Right lobe of liver (tissue), 4 donors: ENCODE data around the gene MPIG6B.

Experiments used
- POLR2A ChIP-seq: fragments of 450-650 bp; IDR thresholded peaks from one replicate; pipeline ENCODE4 v1.6.1; 2017; ENCODE audit warnings: antibody characterized with exemption, mild to moderate bottlenecking
- TF ChIP-seq, protein P1 (sequence below), 4 donors: fragments of 200-600 bp in 3 of 4; fragments of 450-650 bp in 1 of 4; IDR thresholded peaks; one replicate each; pipeline versions ENCODE4 v1.5.1 to v1.8.0; 2016 to 2022; ENCODE audit warnings: antibody characterized with exemption in 4 of 4, mild to moderate bottlenecking in 2 of 4
- donor health status: DM: no; HTN: no; CAD: no.
- donor health status: DM: no; HTN: no; CAD: no.
- donor health status: DM: no; HTN: yes; CAD: no.

DNA sequence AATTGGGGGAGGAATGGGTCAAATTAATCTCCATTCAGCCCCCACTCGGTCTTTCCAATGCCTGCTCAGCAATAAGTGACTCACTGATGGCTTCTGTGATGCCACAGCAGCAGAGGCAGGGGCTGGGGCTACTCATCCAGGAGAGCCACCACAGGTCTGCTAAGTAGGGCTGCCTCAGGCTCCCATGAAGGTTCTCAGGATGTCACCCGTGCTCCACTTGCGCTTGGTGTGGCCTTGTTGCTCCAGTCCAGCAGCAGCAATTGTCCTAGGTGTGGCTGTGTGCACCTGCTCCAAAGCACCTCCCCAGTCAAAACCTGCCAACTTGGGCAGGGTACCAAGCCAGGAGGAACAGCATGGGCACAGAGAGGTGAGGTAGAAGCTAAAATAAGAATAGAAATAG lies 1.0 kb upstream of the MPIG6B start:
- TF ChIP-seq POLR2A, result no peak
- TF ChIP-seq, protein P1, sequence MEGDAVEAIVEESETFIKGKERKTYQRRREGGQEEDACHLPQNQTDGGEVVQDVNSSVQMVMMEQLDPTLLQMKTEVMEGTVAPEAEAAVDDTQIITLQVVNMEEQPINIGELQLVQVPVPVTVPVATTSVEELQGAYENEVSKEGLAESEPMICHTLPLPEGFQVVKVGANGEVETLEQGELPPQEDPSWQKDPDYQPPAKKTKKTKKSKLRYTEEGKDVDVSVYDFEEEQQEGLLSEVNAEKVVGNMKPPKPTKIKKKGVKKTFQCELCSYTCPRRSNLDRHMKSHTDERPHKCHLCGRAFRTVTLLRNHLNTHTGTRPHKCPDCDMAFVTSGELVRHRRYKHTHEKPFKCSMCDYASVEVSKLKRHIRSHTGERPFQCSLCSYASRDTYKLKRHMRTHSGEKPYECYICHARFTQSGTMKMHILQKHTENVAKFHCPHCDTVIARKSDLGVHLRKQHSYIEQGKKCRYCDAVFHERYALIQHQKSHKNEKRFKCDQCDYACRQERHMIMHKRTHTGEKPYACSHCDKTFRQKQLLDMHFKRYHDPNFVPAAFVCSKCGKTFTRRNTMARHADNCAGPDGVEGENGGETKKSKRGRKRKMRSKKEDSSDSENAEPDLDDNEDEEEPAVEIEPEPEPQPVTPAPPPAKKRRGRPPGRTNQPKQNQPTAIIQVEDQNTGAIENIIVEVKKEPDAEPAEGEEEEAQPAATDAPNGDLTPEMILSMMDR (IDR thresholded peaks at IDR 0.05), result no peak
